Measurements from ENCODE around the gene ARV1.

DNA sequence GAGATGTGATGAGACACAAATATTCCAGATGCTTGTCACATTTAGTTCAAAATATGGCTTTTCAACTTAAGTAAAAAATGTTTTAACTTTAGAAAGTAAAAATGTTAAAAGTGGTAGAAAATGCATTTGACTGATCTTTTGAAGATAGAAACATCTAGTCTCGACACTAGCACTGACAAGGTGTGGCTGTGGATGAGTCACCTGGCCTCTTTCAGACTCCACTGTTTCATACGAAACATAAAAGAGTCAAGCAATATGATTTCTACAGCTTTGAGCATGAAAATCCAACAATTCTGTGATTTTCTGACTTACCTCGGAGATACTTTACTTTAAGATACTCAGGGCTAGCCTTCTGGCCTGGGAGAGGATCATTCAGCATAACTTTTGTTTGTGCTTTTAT lies 47.9 kb upstream of the ARV1 start:
- TF ChIP-seq, protein P1, sequence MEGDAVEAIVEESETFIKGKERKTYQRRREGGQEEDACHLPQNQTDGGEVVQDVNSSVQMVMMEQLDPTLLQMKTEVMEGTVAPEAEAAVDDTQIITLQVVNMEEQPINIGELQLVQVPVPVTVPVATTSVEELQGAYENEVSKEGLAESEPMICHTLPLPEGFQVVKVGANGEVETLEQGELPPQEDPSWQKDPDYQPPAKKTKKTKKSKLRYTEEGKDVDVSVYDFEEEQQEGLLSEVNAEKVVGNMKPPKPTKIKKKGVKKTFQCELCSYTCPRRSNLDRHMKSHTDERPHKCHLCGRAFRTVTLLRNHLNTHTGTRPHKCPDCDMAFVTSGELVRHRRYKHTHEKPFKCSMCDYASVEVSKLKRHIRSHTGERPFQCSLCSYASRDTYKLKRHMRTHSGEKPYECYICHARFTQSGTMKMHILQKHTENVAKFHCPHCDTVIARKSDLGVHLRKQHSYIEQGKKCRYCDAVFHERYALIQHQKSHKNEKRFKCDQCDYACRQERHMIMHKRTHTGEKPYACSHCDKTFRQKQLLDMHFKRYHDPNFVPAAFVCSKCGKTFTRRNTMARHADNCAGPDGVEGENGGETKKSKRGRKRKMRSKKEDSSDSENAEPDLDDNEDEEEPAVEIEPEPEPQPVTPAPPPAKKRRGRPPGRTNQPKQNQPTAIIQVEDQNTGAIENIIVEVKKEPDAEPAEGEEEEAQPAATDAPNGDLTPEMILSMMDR (IDR thresholded peaks at IDR 0.05), result no peak
- no peak for TF ChIP-seq POLR2AphosphoS5 (IDR thresholded peaks at IDR 0.05)
